Stimulated activated CD4-positive, alpha-beta T cell treated with anti-CD3 and anti-CD28 coated beads, Interleukin-12 subunit alpha, Interleukin-12 subunit beta, amount 100 ng/mL, for 24 hours (primary cell): Measurements from ENCODE around the gene ITPK1.
"Not testable (repeated sequence)": the region's sequence is repeated elsewhere in the genome, so short reads cannot be mapped to it uniquely, and the experiment has no call there.

Experiments used
- DNase-seq, 2 experiments: peaks; one replicate each; pipeline ENCODE4 v3.0.0-alpha.2; 2020; ENCODE audit warnings: low read depth in 2 of 2

ITPK1 gene

DNA sequence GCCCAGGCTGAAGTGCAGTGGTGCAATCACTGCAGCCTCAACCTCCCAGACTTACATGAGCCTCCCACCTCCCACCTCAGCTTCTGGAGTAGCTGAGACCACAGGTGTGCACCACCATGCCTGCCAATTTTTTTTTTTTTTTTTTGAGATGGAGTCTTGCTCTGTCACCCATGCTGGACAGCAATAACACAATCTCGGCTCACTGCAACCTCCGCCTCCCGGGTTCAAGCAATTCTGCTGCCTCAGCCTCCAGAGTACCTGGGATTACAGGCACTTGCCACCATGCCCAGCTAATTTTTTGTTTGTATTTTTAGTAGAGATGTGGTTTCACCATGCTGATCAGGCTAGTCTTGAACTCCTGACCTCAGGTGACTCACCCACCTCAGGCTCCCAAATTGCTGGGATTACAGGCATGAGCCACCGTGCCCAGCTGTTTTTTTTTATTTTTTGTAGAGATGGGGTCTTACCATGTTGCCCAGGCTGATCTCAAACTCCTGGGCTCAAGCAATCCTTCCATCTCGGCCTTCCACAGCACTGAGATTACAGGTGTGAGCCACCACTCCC lies 15.6 kb upstream of the ITPK1 start:
- DNase-seq = not testable (repeated sequence)

DNA sequence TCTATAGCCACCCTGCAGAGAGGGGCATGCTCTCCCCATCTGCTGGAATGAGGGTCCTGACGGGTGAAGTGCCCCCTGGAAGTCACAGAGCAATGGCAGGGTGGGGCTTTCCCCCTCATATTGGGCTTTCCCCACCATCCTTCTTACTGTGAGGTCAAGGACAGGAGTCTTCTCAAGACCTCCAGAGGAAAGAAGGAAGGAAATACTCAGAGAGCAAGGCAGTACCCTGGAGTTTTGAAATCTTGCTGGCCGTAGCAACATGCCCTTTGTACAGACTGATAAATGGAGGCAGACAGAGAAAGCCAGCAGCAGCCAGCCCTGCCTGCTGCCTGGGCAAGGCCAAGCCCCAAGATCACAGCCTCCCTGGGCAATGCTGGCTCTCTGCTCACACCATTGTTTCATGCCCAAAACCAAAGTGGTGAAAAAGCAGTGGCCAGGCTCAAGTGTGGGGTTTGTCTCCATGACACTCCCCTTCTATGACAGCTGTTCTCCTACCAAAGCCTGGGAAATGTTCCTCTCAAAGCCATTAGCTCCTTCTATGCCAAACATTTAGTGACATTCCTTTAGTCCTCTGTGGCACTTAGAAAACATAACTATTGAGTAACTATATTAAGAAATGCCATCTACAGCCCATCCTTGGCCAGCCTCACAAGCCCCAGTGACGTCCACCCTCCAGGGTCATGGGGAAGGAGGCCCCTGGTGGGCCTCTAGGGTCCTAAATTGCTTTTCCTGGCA lies 13.2 kb upstream of the ITPK1 start:
- no peak for DNase-seq

- DNase-seq = no peak
Observed at GRCh38 chr14:93126111-93126510, 10.4 kb upstream of the ITPK1 start.

DNA sequence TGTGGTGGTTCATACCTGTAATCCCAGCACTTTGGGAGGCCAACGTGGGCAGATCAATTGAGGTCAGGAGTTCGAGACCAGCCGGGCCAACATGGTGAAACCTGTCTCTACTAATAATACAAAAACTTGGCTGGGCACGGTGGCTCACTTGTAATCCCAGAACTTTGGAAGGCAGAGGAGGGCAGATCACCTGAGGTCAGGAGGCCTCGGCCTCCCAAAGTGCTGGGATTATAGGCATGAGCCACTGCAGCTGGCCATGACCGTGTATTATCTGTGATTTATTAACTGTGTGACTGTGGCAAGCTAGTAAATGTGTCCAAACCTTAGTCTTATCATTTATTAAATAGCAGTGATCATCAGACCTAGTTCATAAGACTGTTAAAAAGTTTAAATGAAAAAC lies 7.1 kb upstream of the ITPK1 start:
- no peak for DNase-seq

DNA sequence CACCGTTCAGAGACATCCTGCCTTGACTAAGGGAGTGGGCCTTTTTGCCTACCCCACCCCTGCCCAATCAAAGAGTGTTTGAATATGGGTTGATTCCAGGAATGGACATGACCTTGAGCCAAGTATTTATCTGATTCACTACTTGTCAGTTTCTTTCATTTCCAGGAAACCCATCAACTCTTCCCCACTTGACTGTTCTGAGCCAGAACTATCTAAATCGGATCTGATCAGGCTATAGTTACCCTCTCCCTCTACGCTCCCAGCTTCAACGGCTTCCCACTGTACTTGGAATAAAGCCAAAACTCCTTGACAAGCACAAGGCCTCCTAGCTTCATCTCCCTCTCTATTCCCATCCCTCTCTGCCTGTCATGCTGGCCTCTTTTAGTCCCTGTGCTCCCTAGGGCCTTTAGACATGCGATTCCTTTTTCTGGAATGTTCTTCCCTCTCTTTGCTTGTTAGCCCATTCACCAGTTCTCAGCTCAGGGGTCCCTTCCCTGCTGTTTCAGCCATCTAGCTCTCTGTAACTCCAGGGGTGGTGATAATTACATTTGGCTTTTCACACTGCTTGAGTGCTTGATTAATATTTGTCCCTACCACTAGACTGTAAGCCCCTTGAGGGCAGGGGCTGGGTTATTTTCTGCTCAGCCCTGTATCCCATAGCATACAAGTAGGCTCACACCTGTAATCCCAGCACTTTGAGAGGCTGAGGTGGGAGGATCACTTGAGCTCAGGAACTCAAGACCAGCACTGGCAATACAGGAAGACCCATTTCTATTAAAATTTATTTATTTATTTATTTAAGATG lies 5.5 kb upstream of the ITPK1 start:
- DNase-seq = no peak

DNA sequence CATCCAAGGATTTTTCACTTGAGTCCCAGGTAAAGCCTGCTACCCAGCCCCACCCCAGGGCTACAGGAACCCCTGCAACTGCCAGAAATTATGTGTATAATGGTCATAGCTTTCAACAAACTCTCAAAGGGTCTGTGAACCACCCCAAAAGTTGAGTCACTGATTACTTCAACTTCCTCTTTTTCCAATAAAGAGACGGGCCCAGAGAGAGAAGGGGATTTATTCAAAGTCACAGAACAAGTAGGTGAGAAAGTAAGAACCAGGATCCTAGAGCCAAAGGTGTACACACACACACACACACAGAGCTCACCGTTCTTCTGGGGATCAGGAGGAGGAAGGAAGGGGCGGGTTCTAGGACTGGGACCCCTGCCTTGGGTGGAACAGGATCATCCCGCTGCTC lies 4.8 kb upstream of the ITPK1 start:
- no peak for DNase-seq

DNA sequence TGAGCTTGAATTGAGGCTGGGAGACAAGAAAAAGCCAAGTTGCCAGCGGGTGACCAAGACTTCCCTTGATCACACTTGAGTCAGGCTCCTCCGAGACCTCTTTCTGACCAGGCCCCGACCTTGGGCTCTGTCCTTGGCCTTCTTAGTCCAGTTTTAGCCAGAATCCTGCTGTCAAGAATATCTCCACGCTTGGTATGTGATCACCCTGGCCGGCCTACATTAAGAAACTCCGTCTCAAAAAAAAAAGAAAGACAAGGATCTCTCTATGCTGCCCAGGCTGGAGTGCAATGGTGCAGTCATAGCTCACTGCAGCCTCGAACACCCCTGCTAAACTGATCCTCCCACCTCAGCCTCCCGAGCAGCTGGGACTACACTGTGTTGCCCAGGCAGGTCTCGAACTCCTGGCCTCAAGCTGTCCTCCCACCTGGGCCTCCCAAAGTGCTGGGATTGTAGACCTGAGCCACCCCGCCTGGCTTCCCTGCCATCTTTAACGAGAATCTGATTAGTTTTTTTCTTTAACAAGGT lies 1.0 kb upstream of the ITPK1 start:
- DNase-seq = no peak

- peak; percentile 70 to 82 for DNase-seq
Observed at GRCh38 chr14:93115069-93115820, 480 bp downstream of the ITPK1 start.

DNA sequence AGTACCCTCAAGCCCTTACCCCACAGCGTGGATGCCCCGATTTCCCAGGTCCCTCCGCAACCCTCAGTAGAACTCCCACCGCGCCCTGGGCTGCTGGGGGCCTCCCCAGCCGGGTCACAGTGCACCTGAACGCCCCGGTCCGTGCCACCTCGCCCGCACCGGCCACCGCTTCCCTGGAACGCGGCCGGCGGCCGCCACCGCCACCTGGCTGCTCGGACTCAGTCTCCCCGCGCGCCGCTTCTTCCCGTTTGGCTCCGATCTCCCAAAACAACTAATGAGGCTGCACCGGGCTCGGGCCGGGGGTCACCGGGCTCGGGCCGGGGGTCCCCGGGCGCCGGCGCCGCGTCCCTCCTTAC lies 1.0 kb downstream of the ITPK1 start:
- no peak for DNase-seq

DNA sequence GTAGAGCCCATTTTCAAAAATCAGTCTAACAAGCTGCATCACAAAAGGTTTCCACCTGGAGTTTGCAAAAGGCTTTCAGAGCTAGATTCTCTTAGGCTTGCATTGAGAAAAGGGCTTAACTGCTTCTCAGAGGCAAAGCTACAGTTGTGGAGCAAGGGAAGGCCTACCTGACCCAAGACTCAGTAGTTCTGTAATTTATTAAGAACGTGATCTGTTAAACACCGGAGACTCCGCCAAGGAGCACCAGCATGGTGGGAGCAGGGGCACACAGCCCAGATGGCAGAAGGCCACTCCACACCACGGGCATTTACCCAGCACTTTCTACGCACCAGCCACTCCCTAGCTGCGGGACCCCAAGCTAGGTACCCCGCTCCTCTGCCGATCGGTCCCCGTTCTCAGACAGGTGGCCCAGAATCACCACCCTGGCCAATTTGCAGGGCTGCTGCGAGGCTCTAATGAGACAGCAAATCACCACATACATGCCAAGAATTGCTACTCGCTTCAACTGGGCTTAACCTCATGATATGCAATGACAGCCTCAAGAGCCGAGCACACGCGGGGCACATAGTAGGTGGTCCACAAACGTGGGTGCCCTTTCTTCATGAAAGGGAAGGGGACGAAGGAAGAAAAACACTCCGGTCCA lies 1.5 kb downstream of the ITPK1 start:
- DNase-seq = no peak

DNA sequence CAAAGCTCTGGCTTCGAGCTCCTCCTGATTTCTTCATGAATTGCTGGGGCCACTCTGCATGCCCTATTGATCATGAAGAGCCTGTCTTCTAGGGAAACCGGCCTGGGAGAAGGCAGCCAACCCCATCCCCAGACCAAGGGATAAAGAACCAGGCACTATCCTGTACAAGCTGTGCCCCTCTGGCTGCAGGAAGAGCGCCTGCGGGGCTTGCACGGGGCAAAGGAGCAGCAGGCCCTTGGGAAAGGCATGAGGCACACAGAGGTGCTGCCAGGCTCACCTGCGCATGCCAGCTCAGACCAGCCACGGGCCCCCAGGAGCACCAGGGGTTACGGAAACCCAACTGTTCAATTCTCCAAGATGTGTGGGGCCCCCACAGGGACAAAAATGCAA lies 2.1 kb downstream of the ITPK1 start:
- no peak for DNase-seq

DNA sequence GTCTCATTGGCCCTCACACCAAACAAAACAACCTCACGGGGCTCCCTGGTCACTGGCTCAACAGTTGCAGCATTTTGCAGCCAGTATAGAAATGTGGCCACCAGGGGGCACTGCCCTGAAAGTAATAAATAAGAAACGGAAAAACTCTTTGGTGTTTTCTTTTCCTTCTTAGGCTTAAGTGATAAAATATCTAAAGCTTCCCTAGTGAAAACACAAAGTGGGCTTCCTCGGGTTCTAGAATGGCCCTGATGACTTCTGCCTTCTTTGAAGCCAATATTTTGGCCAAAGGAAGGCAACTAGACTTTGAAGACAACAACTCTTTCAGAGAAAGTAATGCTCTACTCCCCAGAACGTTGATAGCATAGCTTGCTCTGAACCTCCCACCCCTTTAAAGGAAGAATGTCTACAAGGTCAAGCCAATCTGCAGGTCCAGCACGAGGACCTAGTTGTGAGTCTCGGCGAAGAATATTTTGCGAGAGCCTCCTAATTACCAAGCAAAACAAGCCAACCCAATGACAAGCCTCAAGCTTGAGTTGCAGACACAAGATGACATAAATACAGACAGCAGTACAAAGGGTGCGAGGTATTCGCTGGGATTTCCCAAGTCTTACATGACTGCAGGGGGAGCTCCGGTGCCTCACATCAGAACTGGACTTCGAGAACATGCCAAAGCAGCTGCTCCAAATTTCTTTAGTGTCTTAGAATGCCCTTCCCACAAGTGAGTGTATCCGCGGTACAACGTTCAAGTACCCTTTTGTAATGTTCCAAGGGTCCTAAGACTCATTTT lies 2.6 kb downstream of the ITPK1 start:
- DNase-seq = peak; percentile 43 to 76

DNA sequence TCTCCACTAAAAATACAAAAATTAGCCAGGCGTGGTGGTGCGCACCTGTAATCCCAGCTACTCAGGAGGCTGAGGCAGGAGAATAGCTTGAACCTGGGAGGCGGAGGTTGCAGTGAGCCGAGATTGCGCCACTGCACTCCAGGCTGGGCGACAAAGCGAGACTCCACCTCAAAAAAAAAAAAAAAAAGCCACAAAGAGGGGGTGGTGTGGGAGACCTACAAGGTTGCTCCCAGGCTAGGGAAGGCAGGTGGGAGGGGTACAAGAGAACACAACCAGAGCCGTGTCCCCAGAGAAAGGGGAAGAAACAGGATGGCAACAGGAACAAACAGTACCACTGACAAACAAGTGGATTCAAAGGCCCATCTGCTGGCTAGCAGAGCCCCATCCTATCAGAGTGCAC lies 4.2 kb downstream of the ITPK1 start:
- DNase-seq = not testable (repeated sequence)

- no peak for DNase-seq
Observed at GRCh38 chr14:93110856-93111419, 4.8 kb downstream of the ITPK1 start.

- no peak for DNase-seq
Observed at GRCh38 chr14:93109572-93110481, 5.9 kb downstream of the ITPK1 start.

GRCh38 chr14:93108105-93108504 lies 7.6 kb downstream of the ITPK1 start:
- DNase-seq = no peak

GRCh38 chr14:93107453-93107852 lies 8.3 kb downstream of the ITPK1 start:
- no peak for DNase-seq

GRCh38 chr14:93106541-93107156 lies 9.1 kb downstream of the ITPK1 start:
- no peak for DNase-seq

GRCh38 chr14:93105856-93106255 lies 9.9 kb downstream of the ITPK1 start:
- not testable (repeated sequence) for DNase-seq
